Prostate gland (tissue), 2 donors: ENCODE results near the gene ZSCAN20.

ENCODE experiments used
- POLR2A ChIP-seq: fragments of 450-650 bp; IDR thresholded peaks from one replicate; pipeline ENCODE4 v1.6.1; 2016; ENCODE audit warnings: antibody characterized with exemption, mild to moderate bottlenecking
- TF ChIP-seq, protein P1 (sequence below), 4 experiments: fragments of 200-600 bp in 2 of 4; fragments of 450-650 bp in 2 of 4; sonication (generic) in 2 of 4; IDR thresholded peaks; 1 replicate in 3 of 4; 2 replicates in 1 of 4; pipeline ENCODE4 v1.5.1; 2016 to 2019; ENCODE audit warnings: antibody characterized with exemption in 4 of 4, mild to moderate bottlenecking in 2 of 4, moderate library complexity in 2 of 4

DNA sequence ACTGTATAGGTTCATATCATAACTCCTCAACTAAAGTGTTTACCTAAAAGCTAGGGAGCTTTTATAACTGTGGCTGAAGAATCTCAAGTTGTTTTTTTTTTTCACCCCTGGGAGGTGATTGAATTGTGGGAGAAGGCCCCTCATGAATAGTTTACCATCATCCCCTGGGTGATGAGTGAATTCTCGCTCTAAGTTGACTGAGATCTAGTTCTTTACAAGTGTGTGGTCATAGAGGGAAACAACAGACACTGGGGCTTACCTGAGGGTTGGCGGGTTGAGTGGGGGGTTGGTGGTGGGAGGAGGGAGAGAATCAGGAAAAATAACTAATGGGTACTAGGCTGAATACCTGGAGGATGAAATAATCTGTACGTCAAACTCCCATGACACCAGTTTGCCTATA, 7.9 kb upstream of the ZSCAN20 start:
- TF ChIP-seq, protein P1, sequence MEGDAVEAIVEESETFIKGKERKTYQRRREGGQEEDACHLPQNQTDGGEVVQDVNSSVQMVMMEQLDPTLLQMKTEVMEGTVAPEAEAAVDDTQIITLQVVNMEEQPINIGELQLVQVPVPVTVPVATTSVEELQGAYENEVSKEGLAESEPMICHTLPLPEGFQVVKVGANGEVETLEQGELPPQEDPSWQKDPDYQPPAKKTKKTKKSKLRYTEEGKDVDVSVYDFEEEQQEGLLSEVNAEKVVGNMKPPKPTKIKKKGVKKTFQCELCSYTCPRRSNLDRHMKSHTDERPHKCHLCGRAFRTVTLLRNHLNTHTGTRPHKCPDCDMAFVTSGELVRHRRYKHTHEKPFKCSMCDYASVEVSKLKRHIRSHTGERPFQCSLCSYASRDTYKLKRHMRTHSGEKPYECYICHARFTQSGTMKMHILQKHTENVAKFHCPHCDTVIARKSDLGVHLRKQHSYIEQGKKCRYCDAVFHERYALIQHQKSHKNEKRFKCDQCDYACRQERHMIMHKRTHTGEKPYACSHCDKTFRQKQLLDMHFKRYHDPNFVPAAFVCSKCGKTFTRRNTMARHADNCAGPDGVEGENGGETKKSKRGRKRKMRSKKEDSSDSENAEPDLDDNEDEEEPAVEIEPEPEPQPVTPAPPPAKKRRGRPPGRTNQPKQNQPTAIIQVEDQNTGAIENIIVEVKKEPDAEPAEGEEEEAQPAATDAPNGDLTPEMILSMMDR (IDR thresholded peaks at IDR 0.05), result no peak
- TF ChIP-seq POLR2A, result no peak
